Fibroblast of the conjunctiva (primary cell): ENCODE data around the gene AHI1.
A peak's percentile ranks its signal among the peaks of the same experiment; 100 is the strongest.

Experiments
- DNase-seq: peaks from one replicate; pipeline ENCODE4 v3.0.0-alpha.2; 2010; ENCODE audit warnings: low read depth

Gene AHI1

GRCh38 chr6:135451617-135452190 is 45.8 kb downstream of the AHI1 start:
- DNase-seq, result peak; percentile 12

DNA sequence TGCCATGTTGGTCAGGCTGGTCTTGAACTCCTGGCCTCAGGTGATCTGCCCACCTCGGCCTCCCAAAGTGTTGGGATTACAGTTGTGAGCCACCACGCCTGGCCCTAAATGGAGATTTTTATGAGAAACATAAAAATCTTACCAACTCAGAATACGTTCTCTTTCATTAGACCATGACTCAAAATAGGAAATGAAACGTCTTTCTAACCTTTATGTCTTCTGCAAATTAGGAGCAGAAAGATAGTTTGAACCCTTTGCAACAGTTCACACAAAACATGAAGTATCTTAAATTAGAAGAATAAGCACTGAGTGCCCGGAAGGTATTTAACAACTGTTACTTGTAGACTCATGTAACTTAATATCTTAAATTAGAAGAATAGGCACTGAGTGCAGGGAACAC is 48.3 kb downstream of the AHI1 start:
- DNase-seq, result no peak

- no peak for DNase-seq
Measured at GRCh38 chr6:135440087-135440792, 57.3 kb downstream of the AHI1 start.

- DNase-seq, result no peak
Measured at GRCh38 chr6:135439549-135439948, 58.0 kb downstream of the AHI1 start.

- DNase-seq, result no peak
Measured at GRCh38 chr6:135438907-135439535, 58.5 kb downstream of the AHI1 start.

DNA sequence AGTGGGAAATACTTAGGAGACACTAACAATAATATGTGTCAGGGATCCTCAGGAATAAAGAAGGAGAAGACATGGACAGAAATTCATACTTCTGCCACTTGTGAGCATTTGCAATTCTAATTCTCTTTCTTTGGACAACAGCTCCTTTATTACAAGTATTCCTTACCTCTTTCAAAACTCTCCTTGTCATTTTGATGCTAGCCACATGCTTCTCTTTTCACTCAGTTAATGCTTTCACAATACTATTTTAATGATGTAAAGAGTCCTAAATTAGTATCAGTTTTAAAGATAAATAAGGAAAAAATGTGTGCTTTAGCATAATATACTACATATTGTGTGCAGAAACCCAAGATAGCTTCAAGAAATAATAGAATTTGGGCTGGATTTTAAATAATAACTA is 62.5 kb downstream of the AHI1 start:
- no peak for DNase-seq

GRCh38 chr6:135434095-135434494 is 63.4 kb downstream of the AHI1 start:
- DNase-seq, result no peak

- no peak for DNase-seq
Measured at GRCh38 chr6:135428078-135428477, 69.5 kb downstream of the AHI1 start.

GRCh38 chr6:135426833-135427232 is 70.7 kb downstream of the AHI1 start:
- DNase-seq, result no peak

DNA sequence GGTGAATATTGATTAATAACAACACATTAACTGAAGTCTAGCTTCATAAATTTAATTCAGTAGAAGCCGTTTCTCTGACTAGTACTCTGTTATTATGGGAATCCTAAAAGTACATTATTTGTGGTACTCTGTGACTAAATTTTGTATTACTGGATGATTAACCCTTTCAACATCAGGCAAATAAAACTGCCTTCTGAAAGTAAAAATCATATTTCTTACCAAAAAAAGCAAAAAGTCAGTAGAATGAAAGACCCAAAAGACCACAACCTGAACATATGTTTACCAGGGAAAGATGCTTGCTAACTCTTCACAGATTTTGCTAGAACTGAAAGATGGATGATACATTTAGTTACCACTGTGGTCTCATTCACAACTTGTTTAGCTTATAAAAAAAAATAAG is 73.2 kb downstream of the AHI1 start:
- DNase-seq, result no peak

GRCh38 chr6:135423649-135424128 is 73.9 kb downstream of the AHI1 start:
- DNase-seq, result peak; percentile 20

- DNase-seq, result peak; percentile 29
Measured at GRCh38 chr6:135419162-135419561, 78.4 kb downstream of the AHI1 start.

GRCh38 chr6:135418040-135418760 is 79.3 kb downstream of the AHI1 start:
- DNase-seq, result no peak

DNA sequence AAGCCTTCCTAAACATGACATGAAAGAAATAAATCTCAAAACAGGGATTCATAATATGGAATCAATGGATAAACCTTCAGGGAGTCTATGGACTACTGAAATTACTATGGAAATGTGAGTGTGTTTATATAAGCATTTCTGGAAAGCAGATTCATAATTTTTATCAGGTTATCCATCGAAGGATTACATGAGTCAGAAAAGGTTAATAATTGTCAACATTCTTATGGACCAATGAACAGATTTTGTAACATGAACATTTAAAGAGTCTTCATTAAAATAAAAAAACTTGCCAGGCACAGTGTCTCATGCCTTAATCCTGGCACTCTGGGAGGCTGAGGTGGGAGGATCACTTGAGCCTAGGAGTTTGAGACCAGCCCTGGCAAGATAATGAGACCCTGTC is 84.8 kb downstream of the AHI1 start:
- no peak for DNase-seq

GRCh38 chr6:135411849-135412248 is 85.7 kb downstream of the AHI1 start:
- no peak for DNase-seq

- no peak for DNase-seq
Measured at GRCh38 chr6:135411339-135411738, 86.2 kb downstream of the AHI1 start.

- no peak for DNase-seq
Measured at GRCh38 chr6:135410856-135411255, 86.7 kb downstream of the AHI1 start.

DNA sequence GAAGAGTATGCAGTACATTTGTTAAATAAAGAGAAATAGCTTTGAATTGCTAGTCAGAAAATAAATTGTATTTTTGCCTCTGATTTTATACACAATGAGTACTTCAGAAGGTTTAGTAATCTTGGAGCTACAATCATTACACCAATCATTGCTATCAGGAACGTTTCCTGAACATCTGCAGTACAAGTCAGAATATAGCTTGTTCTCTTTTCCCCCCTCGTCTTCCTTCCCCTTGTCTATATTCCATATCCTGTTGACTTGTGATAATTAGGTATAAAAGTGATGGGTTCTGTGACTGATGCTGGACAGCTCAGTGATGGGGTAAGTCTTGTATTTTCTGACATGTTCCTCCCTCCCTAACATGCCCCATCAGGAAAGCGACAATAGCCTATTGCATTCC is 94.0 kb downstream of the AHI1 start:
- DNase-seq, result no peak

DNA sequence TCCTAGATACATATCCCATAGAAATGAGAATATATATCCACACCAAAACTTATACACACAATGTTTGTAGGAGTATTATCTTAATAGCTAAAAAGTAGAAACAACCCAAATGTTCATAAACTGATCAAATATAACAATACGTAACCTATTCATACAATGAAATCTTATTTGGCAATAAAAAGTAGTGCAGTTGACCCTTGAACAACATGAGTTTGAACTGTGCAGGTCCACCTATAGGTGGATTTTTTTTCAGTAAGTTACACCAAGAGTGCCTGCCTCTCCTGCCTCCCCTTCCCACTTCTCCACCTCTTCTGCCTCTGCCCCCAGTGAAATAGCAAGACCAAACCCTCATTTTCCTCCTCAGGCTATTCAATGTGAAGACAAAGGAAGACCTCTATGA is 95.2 kb downstream of the AHI1 start:
- no peak for DNase-seq

DNA sequence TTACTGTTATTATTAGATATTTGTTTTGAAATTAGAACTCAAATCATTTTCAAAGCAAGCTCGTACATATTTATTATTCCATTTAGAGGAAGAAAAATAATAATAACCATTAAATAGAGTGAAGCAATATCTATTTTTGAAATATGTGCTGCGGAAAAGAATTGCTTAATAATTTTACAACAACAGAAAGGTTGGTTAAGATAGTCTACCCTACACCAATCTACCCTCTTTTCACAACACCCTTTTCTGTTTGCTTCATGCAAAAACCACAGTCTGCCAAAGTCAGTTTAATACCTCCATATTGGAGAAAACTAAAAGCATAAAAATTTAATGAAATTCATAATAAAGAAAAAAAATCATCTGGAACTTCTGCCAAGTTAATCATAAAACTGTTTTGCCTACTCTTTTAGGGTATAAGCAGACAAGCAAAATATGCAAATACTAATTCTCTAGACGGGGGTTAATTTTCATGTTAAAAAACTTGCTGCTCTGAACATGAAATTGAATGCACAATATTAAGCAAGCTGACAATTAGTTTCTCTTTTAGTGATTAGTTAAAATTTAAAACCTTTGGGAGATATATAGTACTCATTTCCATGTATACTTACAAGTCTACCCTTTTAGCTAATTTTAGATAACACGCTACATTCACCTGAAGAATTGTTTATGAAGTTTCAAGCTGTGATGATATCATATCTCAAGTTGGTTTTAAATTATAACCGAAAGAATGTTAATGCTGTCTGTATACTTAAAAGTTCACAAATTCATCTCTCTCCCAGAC is 100.2 kb downstream of the AHI1 start:
- DNase-seq, result no peak

- DNase-seq, result no peak
Measured at GRCh38 chr6:135395136-135395535, 102.4 kb downstream of the AHI1 start.

DNA sequence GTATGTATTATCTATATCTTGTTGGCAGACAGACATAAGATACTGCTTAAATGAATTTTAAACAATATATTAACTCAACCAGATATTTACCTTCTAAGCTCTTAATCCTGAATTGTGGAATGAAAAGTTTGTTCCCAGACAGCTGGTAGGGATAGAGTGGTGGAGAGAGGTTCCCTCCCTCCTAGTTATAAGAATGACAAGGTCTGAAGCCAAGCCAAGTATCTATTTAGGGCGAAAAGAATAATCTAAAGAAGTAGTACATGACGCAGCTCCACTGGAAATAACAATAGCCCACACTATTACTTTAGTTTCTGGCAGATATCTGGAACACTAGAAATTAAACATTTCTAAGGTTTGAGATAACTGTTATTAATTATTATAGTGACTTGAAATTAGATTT is 104.3 kb downstream of the AHI1 start:
- no peak for DNase-seq
